Loucy (cell line): ENCODE measurements around the gene TMSB4X.

ENCODE experiments used
- CTCF ChIP-seq: fragments of 200-600 bp; sonication (generic); conservative IDR thresholded peaks from 2 replicates; pipeline ENCODE4 v1.5.1; 2014; ENCODE audit warnings: mild to moderate bottlenecking, antibody characterized with exemption, low read length
- EZH2phosphoT487 ChIP-seq: fragments of 200-600 bp; IDR thresholded peaks from 2 replicates; pipeline ENCODE4 v1.6.1; 2018; ENCODE audit warnings: antibody characterized with exemption, mild to moderate bottlenecking, moderate library complexity, borderline replicate concordance

- TF ChIP-seq CTCF (no peak), EZH2phosphoT487 (no peak)
These were observed 38.0 kb upstream of the TMSB4X start for GRCh38 chrX:12936947-12937346.
